ENCODE measurements around the gene DLEC1.

DLEC1 gene
- total RNA-seq: 9.0 to 17.4 (median 14.7) reads per million in 4 experiments

- peak; percentile 52 for DNase-seq
These were observed at the start of gene DLEC1 for GRCh38 chr3:38039101-38039898. Gene DLEC1, plus strand, starts transcription at chr3:38039208. Its CDS starts 18 bp downstream, at chr3:38039226.

- DNase-seq: no peak
These were observed 49.1 kb upstream of the DLEC1 start for GRCh38 chr3:37989821-37990480.

- no peak for DNase-seq
These were observed 48.5 kb upstream of the DLEC1 start, which contains the start of gene VILL for GRCh38 chr3:37990527-37990926. Gene VILL, plus strand, starts transcription at chr3:37990786. Its CDS starts 2,887 bp downstream, at chr3:37993673.

GRCh38 chr3:37991109-37991508, 47.9 kb upstream of the DLEC1 start:
- no peak for DNase-seq

GRCh38 chr3:37991823-37992222, 47.2 kb upstream of the DLEC1 start:
- no peak for DNase-seq

- DNase-seq: no peak
These were observed 46.5 kb upstream of the DLEC1 start for GRCh38 chr3:37992271-37993066.

- DNase-seq: no peak
These were observed 45.9 kb upstream of the DLEC1 start for GRCh38 chr3:37993067-37993455.

- no peak for DNase-seq
These were observed 45.6 kb upstream of the DLEC1 start for GRCh38 chr3:37993460-37993819.

- DNase-seq: peak; percentile 32
These were observed 45.0 kb upstream of the DLEC1 start for GRCh38 chr3:37993820-37994638.

- no peak for DNase-seq
These were observed 44.4 kb upstream of the DLEC1 start for GRCh38 chr3:37994639-37994972.

GRCh38 chr3:37995652-37996641, 43.1 kb upstream of the DLEC1 start:
- no peak for DNase-seq

GRCh38 chr3:37996785-37997301, 42.2 kb upstream of the DLEC1 start:
- peak; percentile 68 for DNase-seq

GRCh38 chr3:37997342-37997741, 41.7 kb upstream of the DLEC1 start:
- DNase-seq: no peak

GRCh38 chr3:37997791-37998370, 41.1 kb upstream of the DLEC1 start:
- no peak for DNase-seq

GRCh38 chr3:37999836-38000235, 39.2 kb upstream of the DLEC1 start:
- DNase-seq: no peak

- DNase-seq: no peak
These were observed 38.6 kb upstream of the DLEC1 start for GRCh38 chr3:38000242-38000916.

- DNase-seq: no peak
These were observed 38.0 kb upstream of the DLEC1 start for GRCh38 chr3:38000965-38001455.

GRCh38 chr3:38001456-38002081, 37.4 kb upstream of the DLEC1 start:
- DNase-seq: no peak

GRCh38 chr3:38002291-38002876, 36.6 kb upstream of the DLEC1 start:
- DNase-seq: no peak

Measured in effector CD8-positive, alpha-beta T cell (primary cell).